ENCODE results near the gene ACP3. TPM values are rescaled to one million over a fixed set of nuclear protein-coding genes. Genes with fewer than 3 reads are reported as not detected.

The ACP3 gene
- total RNA-seq, 1 donor from 2014 or later: not detected

GRCh38 chr3:132399054-132399929 lies 82.1 kb downstream of the ACP3 start:
- H3K27me3 Mint-ChIP-seq (ENCODE audit: low read depth): peaks cover 32% of the 10 kb centered on the region
- DNase-seq (ENCODE audit: low spot score): no peak
- peaks cover 3% of the 10 kb centered on the region for H3K9me3 Mint-ChIP-seq (ENCODE audit: low read depth)
- no peak overlapping the region for H3K27ac Mint-ChIP-seq (ENCODE audit: unreplicated experiment)
- H3K36me3 Mint-ChIP-seq (ENCODE audit: low read depth): no peaks in the 10 kb centered on the region
- peak; percentile 96 for TF ChIP-seq CTCF (IDR thresholded peaks at IDR 0.05)
- no peak overlapping the region for H3K4me3 Mint-ChIP-seq (ENCODE audit: unreplicated experiment)
- H3K4me1 Mint-ChIP-seq (ENCODE audit: low read depth): peaks cover 3% of the 10 kb centered on the region

GRCh38 chr3:132401255-132401654 lies 84.0 kb downstream of the ACP3 start:
- Mint-ChIP-seq H3K4me1 (ENCODE audit: low read depth) (no peaks in the 10 kb centered on the region), H3K27ac (ENCODE audit: unreplicated experiment) (no peak overlapping the region), H3K9me3 (ENCODE audit: low read depth) (peaks cover 3% of the 10 kb centered on the region), H3K4me3 (ENCODE audit: unreplicated experiment) (no peak overlapping the region), H3K27me3 (ENCODE audit: low read depth) (peaks cover 41% of the 10 kb centered on the region), H3K36me3 (ENCODE audit: low read depth) (no peaks in the 10 kb centered on the region)
- TF ChIP-seq CTCF (IDR thresholded peaks at IDR 0.05): no peak
- no peak for DNase-seq (ENCODE audit: low spot score)

GRCh38 chr3:132404276-132404675 lies 87.1 kb downstream of the ACP3 start:
- no peak for TF ChIP-seq CTCF (IDR thresholded peaks at IDR 0.05)
- no peak for DNase-seq (ENCODE audit: low spot score)
- Mint-ChIP-seq H3K4me3 (ENCODE audit: unreplicated experiment) (no peak overlapping the region), H3K36me3 (ENCODE audit: low read depth) (no peaks in the 10 kb centered on the region), H3K27ac (ENCODE audit: unreplicated experiment) (no peak overlapping the region), H3K4me1 (ENCODE audit: low read depth) (no peaks in the 10 kb centered on the region), H3K9me3 (ENCODE audit: low read depth) (no peaks in the 10 kb centered on the region), H3K27me3 (ENCODE audit: low read depth) (peaks cover 56% of the 10 kb centered on the region)

- TF ChIP-seq CTCF (IDR thresholded peaks at IDR 0.05): no peak
- DNase-seq (ENCODE audit: low spot score): no peak
- Mint-ChIP-seq H3K27ac (ENCODE audit: unreplicated experiment) (no peak overlapping the region), H3K4me3 (ENCODE audit: unreplicated experiment) (no peak overlapping the region), H3K27me3 (ENCODE audit: low read depth) (peaks cover 58% of the 10 kb centered on the region), H3K36me3 (ENCODE audit: low read depth) (no peaks in the 10 kb centered on the region), H3K4me1 (ENCODE audit: low read depth) (no peaks in the 10 kb centered on the region), H3K9me3 (ENCODE audit: low read depth) (no peaks in the 10 kb centered on the region)
Observed at GRCh38 chr3:132405188-132405587, 88.0 kb downstream of the ACP3 start.

- Mint-ChIP-seq H3K36me3 (ENCODE audit: low read depth) (no peaks in the 10 kb centered on the region), H3K4me3 (ENCODE audit: unreplicated experiment) (no peak overlapping the region), H3K27me3 (ENCODE audit: low read depth) (peaks cover 61% of the 10 kb centered on the region), H3K27ac (ENCODE audit: unreplicated experiment) (no peak overlapping the region), H3K4me1 (ENCODE audit: low read depth) (no peaks in the 10 kb centered on the region), H3K9me3 (ENCODE audit: low read depth) (no peaks in the 10 kb centered on the region)
- no peak for TF ChIP-seq CTCF (IDR thresholded peaks at IDR 0.05)
- no peak for DNase-seq (ENCODE audit: low spot score)
Observed at GRCh38 chr3:132405609-132406299, 88.5 kb downstream of the ACP3 start.

All from chondrocyte (in vitro differentiated cells).